Osteocyte (in vitro differentiated cells): Measurements from ENCODE around the gene GATD1. TPM values are rescaled to one million over a fixed set of nuclear protein-coding genes. Genes with fewer than 3 reads are reported as not detected.

ENCODE experiments used
- DNase-seq: peaks from one replicate; pipeline ENCODE4 v3.0.0; 2021; ENCODE audit warnings: mixed read lengths; ENCODE audit not compliant: unreplicated experiment; ENCODE audit errors: extremely low spot score
- H3K27ac Mint-ChIP-seq: one replicate; pipeline ENCODE4 v1.8.0; 2021; ENCODE audit warnings: mild to moderate bottlenecking, mixed read lengths; ENCODE audit not compliant: unreplicated experiment
- H3K27me3 Mint-ChIP-seq: one replicate; pipeline ENCODE4 v1.8.0; 2021; ENCODE audit warnings: mixed read lengths; ENCODE audit not compliant: unreplicated experiment
- H3K36me3 Mint-ChIP-seq: one replicate; pipeline ENCODE4 v1.8.0; 2021; ENCODE audit warnings: mixed read lengths; ENCODE audit not compliant: unreplicated experiment
- H3K4me1 Mint-ChIP-seq: one replicate; pipeline ENCODE4 v1.8.0; 2021; ENCODE audit warnings: mixed read lengths; ENCODE audit not compliant: unreplicated experiment
- H3K4me3 Mint-ChIP-seq: one replicate; pipeline ENCODE4 v1.8.0; 2021; ENCODE audit warnings: mild to moderate bottlenecking, moderate library complexity, mixed read lengths; ENCODE audit not compliant: unreplicated experiment
- H3K9me3 Mint-ChIP-seq: one replicate; pipeline ENCODE4 v1.8.0; 2021; ENCODE audit warnings: mixed read lengths; ENCODE audit not compliant: unreplicated experiment
- CTCF ChIP-seq: fragments of 200-600 bp; sonication (generic); IDR thresholded peaks from 2 replicates; pipeline ENCODE4 v1.5.0; 2021; ENCODE audit warnings: antibody characterized with exemption, mild to moderate bottlenecking, moderate library complexity
- total RNA-seq: library from RNA; stranded (reverse); gene quantifications from 2 replicates; pipeline ENCODE4 v1.2.1, GENCODE V29; 2021

Gene GATD1
- total RNA-seq, 1 donor from 2014 or later = 79.1 TPM

- Mint-ChIP-seq H3K4me3 (no peak overlapping the region), H3K4me1 (peaks cover 51% of the 10 kb centered on the region), H3K36me3 (peaks cover 10% of the 10 kb centered on the region), H3K9me3 (no peaks in the 10 kb centered on the region), H3K27ac (no peak overlapping the region), H3K27me3 (no peaks in the 10 kb centered on the region)
- DNase-seq = no peak
- TF ChIP-seq CTCF = no peak
Observed at GRCh38 chr11:824942-825341, 47.7 kb upstream of the GATD1 start.

DNA sequence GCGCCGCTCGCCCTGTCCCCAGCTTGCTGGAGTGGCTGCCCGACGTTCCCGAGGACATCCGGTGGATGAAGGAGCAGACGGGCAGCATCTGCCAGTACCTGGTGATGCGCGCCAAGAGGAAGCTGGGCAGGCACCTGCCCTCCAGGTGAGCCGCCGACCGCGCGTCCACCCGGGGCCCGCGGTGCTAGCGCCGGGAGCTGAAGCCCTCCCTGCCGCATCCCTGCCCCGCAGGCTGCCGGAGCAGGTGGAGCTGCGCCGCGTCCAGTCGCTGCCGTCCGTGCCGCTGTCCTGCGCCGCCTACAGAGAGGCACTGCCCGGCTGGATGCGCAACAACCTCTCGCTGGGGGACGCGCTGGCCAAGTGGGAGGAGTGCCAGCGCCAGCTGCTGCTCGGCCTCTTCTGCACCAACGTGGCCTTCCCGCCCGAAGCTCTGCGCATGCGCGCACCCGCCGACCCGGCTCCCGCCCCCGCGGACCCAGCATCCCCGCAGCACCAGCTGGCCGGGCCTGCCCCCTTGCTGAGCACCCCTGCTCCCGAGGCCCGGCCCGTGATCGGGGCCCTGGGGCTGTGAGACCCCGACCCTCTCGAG, 47.1 kb upstream of the GATD1 start:
- Mint-ChIP-seq H3K4me1 (peaks cover 46% of the 10 kb centered on the region), H3K4me3 (no peak overlapping the region), H3K36me3 (peaks cover 10% of the 10 kb centered on the region), H3K9me3 (no peaks in the 10 kb centered on the region), H3K27ac (no peak overlapping the region), H3K27me3 (no peaks in the 10 kb centered on the region)
- no peak for DNase-seq
- no peak for TF ChIP-seq CTCF

DNA sequence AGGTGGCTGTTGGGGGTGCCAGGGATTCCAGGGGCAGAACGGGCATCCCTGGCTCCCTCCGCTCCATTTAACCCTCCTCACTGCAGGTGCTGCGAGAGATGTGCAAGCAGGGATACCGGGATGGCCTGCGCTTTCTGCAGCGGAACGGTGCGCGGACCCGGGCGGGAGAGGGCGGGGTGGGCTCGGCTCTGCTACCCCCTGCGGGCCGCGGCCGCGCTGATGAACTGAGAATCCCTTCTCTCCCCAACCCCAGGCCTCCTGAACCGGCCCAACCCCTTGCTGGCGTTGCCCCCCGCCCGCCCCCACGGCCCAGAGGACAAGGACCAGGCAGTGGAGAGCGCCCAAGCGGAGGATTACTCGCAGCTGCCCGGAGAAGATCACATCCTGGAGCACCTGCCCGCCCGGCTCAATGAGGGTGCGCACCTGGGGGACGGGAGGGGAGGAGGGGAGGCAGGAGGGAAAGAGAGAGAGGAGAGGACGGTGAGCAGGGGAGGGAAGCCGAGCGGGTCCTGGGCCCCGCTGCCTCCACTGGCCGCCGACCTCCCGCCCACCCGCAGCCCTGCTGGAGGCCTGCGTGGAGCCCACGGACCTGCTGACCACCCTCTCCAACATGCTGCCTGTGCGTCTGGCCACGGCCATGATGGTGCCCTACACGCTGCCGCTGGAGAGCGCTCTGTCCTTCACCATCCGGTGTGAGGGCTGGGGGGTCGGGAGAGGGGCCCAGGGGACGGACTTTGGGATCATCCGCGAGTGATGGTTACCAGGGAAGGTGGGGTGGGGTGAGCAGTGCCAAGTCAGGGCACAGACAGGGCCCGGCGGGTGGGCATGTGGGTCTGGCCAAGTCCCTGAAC, 46.4 kb upstream of the GATD1 start:
- peaks cover 10% of the 10 kb centered on the region for H3K36me3 Mint-ChIP-seq
- no peaks in the 10 kb centered on the region for H3K27me3 Mint-ChIP-seq
- no peaks in the 10 kb centered on the region for H3K9me3 Mint-ChIP-seq
- H3K27ac Mint-ChIP-seq = no peak overlapping the region
- TF ChIP-seq CTCF = no peak
- no peak overlapping the region for H3K4me3 Mint-ChIP-seq
- peaks cover 39% of the 10 kb centered on the region for H3K4me1 Mint-ChIP-seq
- DNase-seq = no peak

GRCh38 chr11:821512-822371, 44.5 kb upstream of the GATD1 start:
- no peaks in the 10 kb centered on the region for H3K27me3 Mint-ChIP-seq
- peak overlapping the region; percentile 83 for H3K4me3 Mint-ChIP-seq
- peaks cover 29% of the 10 kb centered on the region for H3K4me1 Mint-ChIP-seq
- H3K27ac Mint-ChIP-seq = no peak overlapping the region
- H3K9me3 Mint-ChIP-seq = no peaks in the 10 kb centered on the region
- H3K36me3 Mint-ChIP-seq = peaks cover 10% of the 10 kb centered on the region
- no peak for TF ChIP-seq CTCF
- DNase-seq = no peak
